ENCODE measurements around the gene TSGA10. TPM values are rescaled to one million over a fixed set of nuclear protein-coding genes. Genes with fewer than 3 reads are reported as not detected.
"Not testable (repeated sequence)": the region's sequence is repeated elsewhere in the genome, so short reads cannot be mapped to it uniquely, and the experiment has no call there.

The TSGA10 gene
- polyA plus RNA-seq, 3 donors, result 14.7 to 20.4 (median 17.0) TPM

- DNase-seq, result no peak
Measured at GRCh38 chr2:99158599-99158998, 3.9 kb upstream of the TSGA10 start.

DNA sequence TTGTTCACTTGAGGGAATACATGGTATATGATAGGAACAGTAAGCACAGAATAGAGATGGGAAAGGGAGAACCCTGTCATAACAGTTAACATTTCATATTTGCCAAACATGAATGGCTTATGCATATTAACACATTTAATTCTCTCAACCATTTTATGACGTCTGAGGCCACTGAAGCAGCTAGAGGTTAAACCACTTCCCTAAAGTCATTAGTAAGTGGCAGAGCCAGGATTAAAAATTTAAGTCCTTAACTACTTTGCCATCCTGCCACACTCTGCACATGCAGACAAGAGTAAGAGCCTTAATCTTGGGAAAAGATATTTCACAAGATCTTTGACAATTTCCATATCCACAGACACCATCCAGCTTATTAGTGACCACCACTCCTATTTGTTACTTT lies 2.1 kb upstream of the TSGA10 start:
- no peak for DNase-seq

DNA sequence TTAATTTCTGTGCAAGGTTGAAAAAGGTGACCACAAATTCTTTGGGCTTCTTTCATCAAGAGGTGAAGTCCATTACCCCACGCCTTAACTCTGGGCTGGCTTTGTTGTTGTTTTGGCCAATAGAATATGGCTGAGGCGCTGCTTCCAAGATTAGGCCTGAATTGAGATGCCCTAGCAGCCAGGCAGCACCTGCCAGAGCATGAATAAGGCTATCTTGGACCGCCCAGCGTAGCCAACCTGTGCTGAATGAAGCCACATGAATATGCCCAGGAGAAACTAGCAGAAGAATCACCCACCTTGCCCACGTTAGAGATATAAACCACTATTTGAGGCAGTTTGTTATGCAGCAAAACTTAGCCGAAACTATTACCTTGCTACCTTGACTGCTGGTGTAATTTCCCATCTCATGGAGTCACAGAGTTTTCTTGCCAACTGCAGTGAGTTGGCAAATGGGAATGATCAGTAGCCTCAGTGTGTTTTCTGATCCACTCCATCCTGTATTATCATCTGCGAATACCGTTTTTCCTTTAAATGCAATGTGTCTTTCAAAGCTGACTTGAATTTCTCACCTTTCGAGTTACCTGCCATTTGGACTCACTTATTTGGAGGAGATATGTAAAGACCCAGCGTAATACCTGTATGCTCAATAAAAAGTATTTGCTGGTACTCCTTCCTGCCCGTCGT lies 679 bp downstream of the TSGA10 start:
- DNase-seq, result no peak

DNA sequence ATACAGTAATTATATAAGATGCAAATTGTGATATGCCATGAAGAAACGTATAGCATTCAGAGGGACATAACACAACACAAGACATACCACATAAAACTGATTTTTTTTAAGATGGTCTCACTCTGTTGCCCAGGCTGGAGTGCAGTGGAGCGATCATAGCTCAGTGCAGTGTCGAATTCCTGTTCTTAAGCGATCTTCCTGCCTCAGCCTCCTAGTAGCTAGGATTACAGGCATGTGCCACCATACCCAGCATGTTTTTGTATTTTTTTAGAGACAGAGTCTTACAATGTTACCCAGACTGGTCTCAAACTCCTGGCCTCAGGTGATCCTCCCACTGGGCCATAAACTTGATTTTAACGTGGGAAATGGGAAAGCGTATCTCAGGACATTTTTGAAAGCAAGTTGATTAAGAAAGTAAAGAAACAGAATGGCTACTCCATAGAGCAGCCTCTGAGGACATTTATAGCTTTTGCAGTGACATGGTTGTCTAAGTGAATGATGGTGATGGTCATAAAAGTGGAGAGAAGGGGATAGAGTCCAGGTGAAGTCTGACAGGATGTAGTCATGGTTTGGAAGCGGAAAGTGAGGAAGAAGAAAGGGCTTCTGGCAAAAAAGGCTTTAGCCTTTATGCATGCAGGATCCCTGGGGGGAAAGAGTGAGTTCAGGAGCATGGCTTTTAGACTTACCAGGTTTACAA lies 2.4 kb downstream of the TSGA10 start:
- peak; percentile 53 for DNase-seq

- no peak for DNase-seq
Measured at GRCh38 chr2:99150706-99151105, 4.0 kb downstream of the TSGA10 start.

DNA sequence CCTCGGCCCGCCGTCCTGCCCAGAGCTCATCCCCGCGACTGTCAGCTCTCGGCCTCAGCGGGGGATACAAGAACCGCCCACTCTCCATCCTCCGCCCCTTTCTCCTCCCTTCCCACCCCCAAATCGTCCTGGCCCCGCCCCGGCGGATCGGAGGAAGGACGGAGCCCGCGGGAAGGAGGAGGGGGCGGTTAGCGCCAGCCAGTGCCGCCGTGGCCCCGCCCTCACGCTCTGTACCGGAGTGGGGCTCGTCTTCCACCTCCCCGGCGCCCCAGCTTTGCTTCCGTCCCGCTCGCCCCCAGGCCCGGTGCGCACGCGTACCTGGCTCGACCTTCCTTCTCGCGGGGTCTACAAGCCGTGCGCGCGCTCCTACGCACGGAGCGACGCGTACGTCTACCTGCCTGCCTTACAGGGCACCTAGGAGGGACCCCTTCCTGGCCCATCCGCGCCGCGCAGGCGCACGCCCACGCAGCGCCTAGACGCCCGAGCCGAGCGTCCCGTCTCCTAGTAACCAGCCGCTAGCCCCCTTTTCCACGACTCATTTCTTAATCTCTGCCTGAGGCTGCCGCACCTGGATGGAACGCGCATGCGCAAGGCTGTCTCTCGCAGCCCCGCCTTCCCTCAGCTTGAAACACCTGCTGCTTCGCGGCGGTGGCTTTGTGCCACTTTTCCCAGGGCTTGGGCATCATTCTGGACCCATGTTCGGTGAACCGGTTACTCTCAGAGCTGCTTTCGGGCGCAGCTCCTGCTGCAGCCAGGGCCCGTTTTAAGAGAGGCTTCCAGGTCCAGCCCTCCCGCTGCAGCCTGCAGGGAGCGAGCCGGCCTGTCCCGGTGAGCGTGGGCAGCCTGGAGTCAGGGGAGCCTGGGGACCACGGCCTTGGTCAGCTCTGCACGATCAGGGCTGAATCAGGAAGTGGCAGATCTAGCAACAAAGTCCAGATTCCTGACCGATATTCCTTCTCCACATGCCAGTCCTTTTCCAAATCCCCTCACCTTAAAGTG lies 13.3 kb downstream of the TSGA10 start, which contains the start of gene C2orf15:
C2orf15 (plus strand) TSS at position 598 of the 999 bp plus-strand sequence. CDS start 8,852 bp downstream, outside the sequence.
- DNase-seq, result peak; percentile 95

GRCh38 chr2:99140860-99141109 lies 14.0 kb downstream of the TSGA10 start:
- no peak for DNase-seq

- peak; percentile 60 for DNase-seq
Measured at GRCh38 chr2:99140056-99140859, 14.5 kb downstream of the TSGA10 start.

DNA sequence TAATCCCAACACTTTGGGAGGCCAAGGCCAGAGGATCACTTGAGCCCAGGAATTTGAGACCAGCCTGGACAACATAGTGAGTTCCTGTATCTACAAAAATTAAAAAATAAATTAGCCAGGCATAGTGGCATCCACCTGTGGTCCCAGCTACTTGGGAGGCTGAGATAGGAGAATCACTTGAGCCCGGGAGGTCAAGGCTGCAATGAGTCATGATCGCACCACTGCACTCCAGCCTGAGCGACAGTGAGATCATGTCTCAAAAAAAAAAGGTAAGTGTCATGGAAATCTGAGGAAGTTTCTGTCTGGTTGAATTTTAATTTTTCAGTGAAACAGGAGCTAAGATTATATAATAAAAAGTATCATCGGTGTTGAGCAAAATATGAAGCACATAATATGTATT lies 15.7 kb downstream of the TSGA10 start:
- DNase-seq, result no peak

GRCh38 chr2:99135044-99135556 lies 19.6 kb downstream of the TSGA10 start:
- not testable (repeated sequence) for DNase-seq

- no peak for DNase-seq
Measured at GRCh38 chr2:99127981-99128380, 26.8 kb downstream of the TSGA10 start.

DNA sequence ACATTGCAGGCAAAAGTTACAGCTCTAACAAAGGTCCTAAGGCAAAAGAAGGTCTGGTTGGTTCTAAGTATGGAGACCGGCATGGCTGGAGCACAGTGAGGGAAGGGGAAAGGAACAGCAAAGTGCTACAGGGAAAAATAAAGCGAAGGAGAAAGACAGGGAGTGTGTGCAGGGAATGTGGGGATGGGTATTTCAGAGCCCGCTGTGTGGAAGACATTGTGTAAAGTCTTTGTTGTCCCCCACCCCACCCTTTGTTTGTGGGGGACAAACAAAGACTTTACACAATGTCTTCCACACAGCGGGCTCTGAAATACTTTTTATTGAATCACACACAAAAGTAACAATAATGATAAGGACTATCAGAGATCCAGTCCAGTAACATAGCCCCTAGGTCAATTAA lies 42.1 kb downstream of the TSGA10 start:
- no peak for DNase-seq

DNA sequence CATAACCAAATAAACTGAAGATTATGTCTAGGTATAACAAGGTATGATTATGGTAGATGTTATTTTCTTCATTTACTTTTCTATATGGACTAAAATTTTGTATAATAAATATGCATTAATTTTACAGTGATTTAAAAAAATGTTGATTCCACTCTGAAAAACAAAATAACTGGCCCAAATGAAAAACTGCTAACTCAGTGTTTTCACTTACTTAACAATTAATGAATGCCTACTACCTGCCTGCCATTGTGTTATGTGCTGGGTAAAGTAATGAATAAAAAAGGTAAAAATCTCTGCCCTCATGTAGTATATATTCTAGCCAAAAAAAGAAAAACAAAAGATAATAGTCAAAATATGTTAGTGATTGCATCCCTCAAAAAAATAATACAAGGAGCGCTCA lies 42.8 kb downstream of the TSGA10 start:
- DNase-seq, result no peak

- DNase-seq, result no peak
Measured at GRCh38 chr2:99111236-99111635, 43.5 kb downstream of the TSGA10 start.

DNA sequence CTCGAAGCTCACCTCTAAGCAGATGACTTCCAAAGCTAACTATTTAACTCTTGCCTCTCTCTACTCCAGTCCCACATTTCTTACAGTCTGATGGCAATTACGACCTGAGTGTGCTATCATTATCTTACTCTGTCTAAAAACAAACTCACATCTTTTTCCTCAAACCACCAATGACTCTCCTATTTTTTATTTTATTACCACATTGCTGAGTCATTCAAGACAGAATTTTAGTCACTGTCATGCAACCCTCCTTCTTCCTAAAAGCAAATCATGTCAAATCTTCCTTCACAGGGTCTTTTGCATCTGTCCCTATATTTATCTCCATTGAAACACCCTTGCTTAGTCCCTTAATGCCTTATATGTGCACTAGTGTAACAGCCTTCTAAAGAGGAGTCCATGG lies 47.8 kb downstream of the TSGA10 start:
- DNase-seq, result no peak

DNA sequence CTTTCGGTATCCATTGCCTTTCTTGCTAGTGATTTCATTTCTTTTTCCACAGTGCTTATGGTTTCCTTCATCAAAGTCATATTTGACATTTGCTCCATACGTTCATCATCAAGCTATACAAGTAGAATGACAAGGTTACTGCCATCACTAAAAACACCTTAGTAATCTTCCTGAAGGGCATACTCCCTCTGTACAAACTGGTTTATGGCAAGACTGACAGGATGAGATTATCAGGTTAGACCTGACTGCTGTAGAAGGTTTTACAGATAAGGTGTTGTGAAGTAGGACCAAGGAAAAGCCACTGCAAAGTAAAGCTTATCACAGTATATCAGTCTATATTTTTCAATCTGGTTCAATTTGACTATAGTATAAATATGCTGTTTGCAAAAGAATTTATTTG lies 50.7 kb downstream of the TSGA10 start:
- DNase-seq, result no peak

DNA sequence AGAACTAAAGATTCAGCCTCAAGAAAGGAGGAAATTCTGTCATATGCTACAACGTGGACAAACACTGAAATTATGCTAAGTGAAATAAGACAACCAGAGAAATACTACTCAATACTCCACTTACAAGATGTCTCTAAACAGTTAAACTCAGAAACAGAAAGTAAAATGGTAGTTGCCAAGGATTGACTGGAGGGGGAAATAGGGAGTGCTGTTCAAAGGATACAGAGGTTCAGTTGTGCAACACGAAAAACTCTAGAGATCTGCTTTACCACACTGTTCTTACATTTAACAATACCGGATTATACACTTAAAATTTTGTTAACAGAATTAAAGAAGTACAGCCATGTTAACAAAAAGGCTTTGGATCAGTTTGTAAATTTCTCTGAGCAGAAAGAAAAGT lies 53.0 kb downstream of the TSGA10 start:
- no peak for DNase-seq

DNA sequence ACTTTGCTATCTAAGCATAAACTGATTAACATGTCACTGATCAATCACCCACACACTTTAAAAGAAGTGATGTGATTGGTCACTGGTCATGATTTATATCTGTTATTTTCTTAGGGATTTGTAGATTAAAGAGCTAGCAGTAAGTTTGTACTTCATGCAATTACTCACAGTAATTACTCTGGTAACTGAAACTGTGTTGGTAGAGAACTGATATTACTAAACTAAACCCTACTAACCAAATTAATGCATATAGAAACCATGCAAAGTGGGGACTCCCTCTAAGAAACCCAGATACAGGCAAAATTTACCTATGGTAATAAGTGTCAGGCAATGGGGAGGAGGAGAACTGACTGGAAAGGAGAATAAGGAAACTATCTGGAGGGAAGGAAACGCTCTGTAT lies 58.0 kb downstream of the TSGA10 start:
- DNase-seq, result no peak

DNA sequence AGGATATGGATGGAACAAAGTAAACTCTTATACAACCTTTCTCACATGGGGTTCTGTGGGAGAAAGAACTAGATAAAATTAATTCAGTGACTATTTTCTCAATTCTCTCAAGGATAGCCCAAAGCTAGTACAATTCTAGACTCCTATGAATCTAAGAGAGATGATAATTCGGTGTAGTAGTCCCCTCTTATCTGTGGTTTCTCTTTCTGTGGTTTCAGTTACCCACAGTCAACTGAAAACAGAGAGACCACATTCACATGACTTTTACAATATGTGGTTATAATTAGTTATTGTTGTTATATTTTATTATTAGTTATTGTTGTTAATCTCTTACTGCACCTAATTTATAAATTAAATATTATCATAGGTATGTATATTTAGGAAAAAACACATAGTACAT lies 66.7 kb downstream of the TSGA10 start:
- no peak for DNase-seq

- DNase-seq, result no peak
Measured at GRCh38 chr2:99086385-99086784, 68.4 kb downstream of the TSGA10 start.

DNA sequence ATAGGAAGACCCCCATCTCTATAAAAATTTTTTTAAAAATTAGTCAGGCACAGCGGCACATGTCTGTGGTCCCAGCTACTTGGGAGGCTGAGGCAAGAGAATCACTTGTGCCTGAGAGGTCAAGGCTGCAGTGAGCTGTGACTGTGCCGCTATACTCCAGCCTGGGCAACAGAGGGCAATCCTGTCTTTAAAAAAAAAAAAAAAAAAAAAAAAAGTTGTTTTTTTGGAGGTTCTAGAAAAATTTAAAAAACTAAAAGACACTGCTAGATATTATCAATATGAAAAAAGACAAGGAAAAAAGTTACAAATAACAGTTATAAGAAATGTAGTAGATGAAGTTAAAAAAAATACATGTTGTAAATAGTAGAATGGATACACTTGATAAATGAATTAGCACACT lies 69.3 kb downstream of the TSGA10 start:
- no peak for DNase-seq

- DNase-seq, result no peak
Measured at GRCh38 chr2:99084256-99084655, 70.5 kb downstream of the TSGA10 start.

Measured in renal pelvis (tissue), 4 donors.